ENCODE measurements around the gene ZNF638. TPM values are rescaled to one million over a fixed set of nuclear protein-coding genes. Genes with fewer than 3 reads are reported as not detected.

The ZNF638 gene
- total and polyA plus RNA-seq, 3 donors from 2014 or later = 65.0 to 226 (median 207) TPM

DNA sequence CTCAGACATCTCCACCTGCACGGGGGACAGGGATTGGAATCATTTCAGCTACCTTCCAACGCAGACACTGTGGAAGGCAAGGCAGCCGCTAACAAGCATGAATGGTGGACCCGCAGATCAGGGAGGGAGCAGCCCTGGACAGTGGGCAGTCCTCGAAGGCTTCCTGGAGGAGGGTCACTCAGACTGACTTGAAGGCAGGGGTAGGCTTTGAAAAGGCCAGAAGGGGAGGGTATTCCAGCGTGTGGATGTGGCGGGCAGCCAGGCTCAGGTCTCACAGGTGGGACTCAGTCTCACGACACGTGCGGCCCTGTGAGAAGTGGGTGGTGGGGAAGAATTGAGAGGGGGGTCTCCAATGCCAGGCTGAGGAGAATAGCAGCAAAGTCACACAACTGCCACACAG lies 151.7 kb downstream of the ZNF638 start:
- WGBS, 2 donors = 88 to 95% methylated on average over 4 to 10 of the region's 10 CpGs
- H3K27me3 ChIP-seq = no peaks in the 10 kb centered on the region
- no peak for DNase-seq
- H3K9me3 ChIP-seq = no peaks in the 10 kb centered on the region
- H3K4me1 ChIP-seq = no peaks in the 10 kb centered on the region
- no peak overlapping the region for H3K27ac ChIP-seq
- H3K4me3 ChIP-seq = no peak overlapping the region
- no peaks in the 10 kb centered on the region for H3K36me3 ChIP-seq (ENCODE audit: low read depth, missing control alignments)
- intact Hi-C loops (cut with DNase I; ENCODE audit: low total_unique reads) = no loop called here
- TF ChIP-seq, protein P1, sequence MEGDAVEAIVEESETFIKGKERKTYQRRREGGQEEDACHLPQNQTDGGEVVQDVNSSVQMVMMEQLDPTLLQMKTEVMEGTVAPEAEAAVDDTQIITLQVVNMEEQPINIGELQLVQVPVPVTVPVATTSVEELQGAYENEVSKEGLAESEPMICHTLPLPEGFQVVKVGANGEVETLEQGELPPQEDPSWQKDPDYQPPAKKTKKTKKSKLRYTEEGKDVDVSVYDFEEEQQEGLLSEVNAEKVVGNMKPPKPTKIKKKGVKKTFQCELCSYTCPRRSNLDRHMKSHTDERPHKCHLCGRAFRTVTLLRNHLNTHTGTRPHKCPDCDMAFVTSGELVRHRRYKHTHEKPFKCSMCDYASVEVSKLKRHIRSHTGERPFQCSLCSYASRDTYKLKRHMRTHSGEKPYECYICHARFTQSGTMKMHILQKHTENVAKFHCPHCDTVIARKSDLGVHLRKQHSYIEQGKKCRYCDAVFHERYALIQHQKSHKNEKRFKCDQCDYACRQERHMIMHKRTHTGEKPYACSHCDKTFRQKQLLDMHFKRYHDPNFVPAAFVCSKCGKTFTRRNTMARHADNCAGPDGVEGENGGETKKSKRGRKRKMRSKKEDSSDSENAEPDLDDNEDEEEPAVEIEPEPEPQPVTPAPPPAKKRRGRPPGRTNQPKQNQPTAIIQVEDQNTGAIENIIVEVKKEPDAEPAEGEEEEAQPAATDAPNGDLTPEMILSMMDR (IDR thresholded peaks at IDR 0.05) = no peak
- no peak for TF ChIP-seq POLR2A (IDR thresholded peaks at IDR 0.05)

DNA sequence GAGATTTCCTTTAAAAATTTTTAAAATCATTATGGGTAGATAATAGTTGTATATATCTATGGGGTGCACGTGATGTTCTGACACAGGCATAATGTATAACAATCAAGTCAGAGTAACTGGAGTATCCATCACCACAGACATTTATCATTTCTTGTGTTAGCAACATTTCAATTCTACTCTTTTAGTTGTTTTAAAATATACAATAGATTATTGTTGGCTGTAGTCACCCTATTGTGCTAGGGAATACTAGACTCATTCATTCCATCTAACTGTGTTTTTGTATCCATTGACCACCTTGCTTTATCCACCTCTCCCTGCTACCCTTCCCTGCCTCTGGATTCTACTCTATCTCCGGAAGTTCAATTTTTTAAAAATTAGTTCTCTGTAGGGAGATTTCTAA lies 152.8 kb downstream of the ZNF638 start:
- no peaks in the 10 kb centered on the region for H3K36me3 ChIP-seq (ENCODE audit: low read depth, missing control alignments)
- no peak overlapping the region for H3K4me3 ChIP-seq
- no peaks in the 10 kb centered on the region for H3K27me3 ChIP-seq
- no peak for DNase-seq
- H3K4me1 ChIP-seq = no peaks in the 10 kb centered on the region
- intact Hi-C loops (cut with DNase I; ENCODE audit: low total_unique reads) = no loop called here
- TF ChIP-seq, protein P1 (IDR thresholded peaks at IDR 0.05) = no peak
- TF ChIP-seq POLR2A (IDR thresholded peaks at IDR 0.05) = no peak
- no peaks in the 10 kb centered on the region for H3K9me3 ChIP-seq
- H3K27ac ChIP-seq = no peak overlapping the region
- 76 to 86% methylated on average over 2 of the region's 2 CpGs for WGBS, 2 donors

Small RNAs within 50 kb of the gene (small RNA-seq; reads per million reads assigned to genes)
- gene RNU6-105P = 0 reads per million in 2 donors

Other genes starting within 250 kb of the ZNF638 start
- gene MCEE, start 201.6 kb upstream of the ZNF638 start, total RNA-seq = 10 to 100 TPM; 10.7 to 14.6 TPM
- gene MCEE, start 201.6 kb upstream of the ZNF638 start, polyA plus RNA-seq (ENCODE audit: insufficient read depth, low read depth, low replicate concordance) = 7.7 TPM
- gene MPHOSPH10, start 201.1 kb upstream of the ZNF638 start, total RNA-seq = 10 to 100 TPM; 19.9 to 25.6 TPM
- gene MPHOSPH10, start 201.1 kb upstream of the ZNF638 start, polyA plus RNA-seq (ENCODE audit: insufficient read depth, low read depth, low replicate concordance) = 6.4 TPM
- gene PAIP2B, start 104.7 kb upstream of the ZNF638 start, total RNA-seq = 1 to 10 TPM; 3.3 to 3.9 TPM
- 4.5 TPM for gene PAIP2B, start 104.7 kb upstream of the ZNF638 start, polyA plus RNA-seq (ENCODE audit: insufficient read depth, low read depth, low replicate concordance)
- 1 to 10 TPM; 6.8 to 8.9 TPM for gene DYSF, start 121.8 kb downstream of the ZNF638 start, total RNA-seq
- 10.9 TPM for gene DYSF, start 121.8 kb downstream of the ZNF638 start, polyA plus RNA-seq (ENCODE audit: insufficient read depth, low read depth, low replicate concordance)